ENCODE measurements around the gene KCNG3.

KCNG3 gene

GRCh38 chr2:42486145-42486906, 7.5 kb downstream of the KCNG3 start:
- DNase-seq = no peak

DNA sequence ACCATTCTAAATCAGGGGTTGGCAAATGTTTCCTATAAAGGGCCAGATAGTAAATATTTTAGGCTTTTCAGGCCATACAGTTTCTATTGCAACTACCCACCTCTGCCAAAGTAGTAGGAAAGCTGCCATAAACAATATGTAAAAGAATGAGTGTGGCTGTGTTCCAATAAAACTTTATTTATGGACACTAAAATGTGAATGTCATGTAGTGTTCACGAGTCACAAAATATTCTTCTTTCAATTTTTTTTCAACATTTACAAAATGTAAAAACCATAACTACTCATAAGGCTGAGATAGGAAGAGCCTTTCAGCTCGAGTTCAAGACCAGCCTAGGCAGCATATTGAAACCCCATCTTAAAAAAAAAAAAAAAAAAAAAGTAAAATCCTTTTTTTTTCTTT, 13.4 kb downstream of the KCNG3 start:
- DNase-seq = no peak

DNA sequence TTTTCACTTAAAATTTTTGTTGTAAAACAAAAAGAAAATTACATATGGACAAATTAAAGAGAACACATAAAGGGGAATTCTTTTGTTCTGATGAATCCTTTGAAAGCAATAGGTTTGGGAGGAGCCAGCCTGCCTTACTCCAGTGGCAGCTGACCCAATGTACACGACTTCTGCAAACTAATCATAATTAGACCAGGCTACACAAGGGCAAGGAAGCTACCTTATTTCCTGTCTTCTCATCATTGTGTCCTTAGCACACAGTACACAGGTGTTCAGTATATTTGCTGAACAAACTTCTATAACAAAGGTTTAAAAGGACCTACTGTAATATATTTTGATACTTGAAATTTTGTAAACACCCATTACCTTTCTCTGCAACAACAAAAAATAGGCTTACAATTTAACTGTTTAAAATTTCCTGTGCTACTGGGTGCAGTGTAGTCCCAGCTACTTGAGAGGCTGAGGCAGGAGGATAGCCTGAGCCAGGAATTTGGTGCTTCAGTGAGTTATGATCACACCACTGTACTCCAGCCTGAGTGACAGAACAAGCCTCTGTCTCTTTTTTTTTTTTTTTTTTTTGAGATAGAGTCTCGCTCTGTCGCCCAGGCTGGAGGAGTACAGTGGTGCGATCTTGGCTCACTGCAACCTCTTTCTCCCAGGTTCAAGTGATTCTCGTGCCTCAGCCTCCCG, 18.9 kb downstream of the KCNG3 start:
- no peak for DNase-seq

- DNase-seq = no peak
Measured at GRCh38 chr2:42470706-42471105, 23.1 kb downstream of the KCNG3 start.

- DNase-seq = no peak
Measured at GRCh38 chr2:42464631-42465030, 29.2 kb downstream of the KCNG3 start.

DNA sequence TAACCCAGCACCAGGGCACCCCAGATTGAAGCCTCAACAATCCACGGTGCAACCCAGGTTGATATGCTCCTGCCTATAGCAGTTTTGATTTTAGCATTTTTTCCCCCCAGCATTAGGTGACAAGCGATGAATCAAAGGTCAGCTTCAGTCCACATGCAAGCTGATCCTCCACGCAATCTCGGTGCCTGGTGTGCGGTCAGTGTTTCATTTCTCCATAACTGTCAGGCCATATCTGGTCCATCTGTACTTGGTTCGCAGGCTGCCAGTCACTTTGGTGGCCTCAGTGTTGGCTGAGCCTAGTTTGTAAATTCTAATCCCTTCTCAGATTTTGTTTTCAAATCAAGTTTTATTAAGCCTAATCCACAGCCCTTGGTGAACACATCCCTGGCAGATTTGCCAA, 30.2 kb downstream of the KCNG3 start:
- no peak for DNase-seq

GRCh38 chr2:42459296-42459695, 34.5 kb downstream of the KCNG3 start:
- no peak for DNase-seq

DNA sequence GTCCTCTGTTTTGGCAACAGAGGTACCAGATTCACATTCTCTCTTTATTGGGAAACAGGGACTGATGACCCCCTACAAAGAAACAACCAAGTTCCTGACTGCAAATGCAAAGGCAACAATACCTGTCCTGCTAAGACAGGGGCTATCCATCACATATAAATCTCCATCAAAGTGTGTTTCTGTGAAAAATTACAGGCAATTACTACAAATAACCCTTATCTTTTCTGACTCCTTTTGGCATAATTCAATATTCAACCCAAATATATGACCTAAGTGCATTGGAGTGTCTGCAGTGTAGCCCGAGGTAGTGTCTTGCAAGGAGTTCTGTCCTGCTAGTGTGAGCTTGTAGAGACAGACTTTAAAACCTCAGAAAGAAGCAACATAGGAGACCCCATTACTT, 35.4 kb downstream of the KCNG3 start:
- DNase-seq = no peak

- DNase-seq = no peak
Measured at GRCh38 chr2:42457011-42457410, 36.8 kb downstream of the KCNG3 start.

DNA sequence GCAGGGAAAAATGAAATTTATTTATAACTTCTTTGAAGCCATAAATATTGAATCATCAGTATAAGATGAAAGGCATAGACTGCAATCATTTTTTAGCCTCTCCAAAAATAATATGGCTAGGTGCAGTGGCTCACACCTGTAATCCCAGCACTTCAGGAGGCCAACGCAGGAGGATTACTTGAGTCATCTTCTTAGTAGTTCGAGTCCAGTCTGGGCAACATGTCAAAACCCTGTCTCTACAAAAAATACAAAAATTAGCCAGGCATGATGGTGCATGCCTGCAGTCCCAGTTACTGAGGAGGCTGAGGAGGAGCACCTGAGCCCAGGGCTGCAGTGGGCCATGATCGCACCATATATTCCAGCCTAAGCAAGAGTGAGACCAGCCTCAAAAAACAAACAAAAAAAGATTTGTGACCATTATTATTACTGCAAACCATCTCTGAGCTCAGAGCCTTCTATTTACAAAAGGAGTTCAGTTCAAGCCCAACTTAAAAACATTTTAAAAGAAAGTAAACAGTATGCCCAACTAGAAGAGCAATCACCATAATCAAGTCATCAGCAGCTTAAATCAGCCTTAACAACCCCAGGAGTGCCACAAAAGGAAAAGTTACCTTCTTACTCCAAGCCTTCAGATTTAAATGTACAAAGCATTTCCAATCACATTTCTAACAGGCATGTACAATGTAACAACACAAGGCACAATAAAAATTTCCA, 37.5 kb downstream of the KCNG3 start:
- no peak for DNase-seq

DNA sequence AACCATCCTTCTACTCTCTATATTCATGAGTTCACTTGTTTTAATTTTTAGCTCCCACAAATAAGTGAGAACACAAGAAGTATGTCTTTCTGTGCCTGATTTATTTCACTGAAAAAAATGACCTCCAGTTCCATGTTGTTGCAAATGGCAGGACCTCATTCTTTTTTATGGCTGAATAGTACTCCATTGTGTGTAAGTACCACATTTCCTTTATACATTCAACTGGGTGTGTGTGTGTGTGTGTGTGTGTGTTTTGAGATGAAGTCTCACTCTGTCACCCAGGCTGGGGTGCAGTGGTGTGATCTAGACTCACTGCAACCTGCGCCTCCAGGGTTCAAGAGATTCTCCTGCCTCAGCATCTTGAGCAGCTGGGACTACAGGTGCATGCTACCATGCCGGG, 41.2 kb downstream of the KCNG3 start:
- DNase-seq = no peak

DNA sequence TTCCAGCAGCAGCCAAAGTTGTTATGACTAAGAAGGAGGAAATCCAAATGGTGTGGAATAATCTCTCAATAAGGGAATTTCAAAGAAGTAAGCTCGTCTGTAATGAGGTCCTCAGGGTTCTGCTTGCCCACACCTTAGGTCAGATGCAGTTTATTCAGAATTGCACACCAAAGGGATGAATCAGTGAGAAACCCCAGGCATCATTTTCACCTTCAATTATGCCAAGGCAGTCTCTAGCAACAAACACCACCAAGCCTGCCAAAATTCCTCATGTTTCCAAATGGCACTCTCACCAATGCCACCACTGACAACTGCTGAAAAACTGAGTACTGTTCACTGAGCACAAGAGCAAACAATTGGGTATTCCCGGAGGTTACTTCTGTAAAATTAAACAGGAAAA, 43.6 kb downstream of the KCNG3 start:
- no peak for DNase-seq

- DNase-seq = no peak
Measured at GRCh38 chr2:42449163-42450087, 44.4 kb downstream of the KCNG3 start.

DNA sequence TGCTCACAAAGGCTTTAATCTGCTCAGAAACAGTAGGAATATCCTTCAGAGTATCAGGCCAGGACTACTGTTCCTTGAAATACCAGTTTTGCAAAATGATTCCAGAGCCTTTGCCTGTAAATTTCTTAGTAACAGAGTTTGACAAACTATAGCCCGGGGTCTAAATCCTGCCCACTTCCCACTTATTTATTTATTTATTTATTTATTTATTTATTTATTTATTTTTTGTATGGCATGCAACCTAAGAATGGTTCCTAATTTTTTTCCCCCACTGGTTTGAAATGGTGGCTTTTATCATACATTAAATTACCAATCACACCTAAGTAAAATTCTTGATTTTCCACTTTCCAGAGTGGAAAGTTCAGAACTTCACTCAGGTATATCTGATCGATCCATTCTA, 45.6 kb downstream of the KCNG3 start:
- no peak for DNase-seq

- DNase-seq = no peak
Measured at GRCh38 chr2:42446503-42447271, 47.1 kb downstream of the KCNG3 start.

- no peak for DNase-seq
Measured at GRCh38 chr2:42443718-42444399, 49.9 kb downstream of the KCNG3 start.

GRCh38 chr2:42442774-42443173, 51.0 kb downstream of the KCNG3 start:
- DNase-seq = no peak

DNA sequence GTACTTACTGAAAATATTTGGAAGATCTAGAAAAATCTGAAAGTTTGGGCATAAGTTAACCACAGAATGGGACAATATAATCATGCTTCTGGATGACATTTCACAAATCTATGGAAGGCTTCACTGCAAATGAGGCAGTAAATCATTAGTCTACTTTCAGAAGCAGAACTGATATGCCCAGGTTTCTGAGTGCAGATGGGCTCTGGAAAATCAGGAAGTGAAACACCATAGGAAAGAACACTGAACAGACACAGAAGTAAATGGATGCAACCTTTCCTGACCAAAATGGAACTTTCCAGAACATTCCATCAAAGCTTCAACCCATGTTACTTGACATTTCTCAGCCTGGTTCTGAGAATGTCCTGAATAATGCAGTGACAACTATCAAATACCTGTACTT, 55.1 kb downstream of the KCNG3 start:
- no peak for DNase-seq

GRCh38 chr2:42436370-42436769, 57.4 kb downstream of the KCNG3 start:
- no peak for DNase-seq

DNA sequence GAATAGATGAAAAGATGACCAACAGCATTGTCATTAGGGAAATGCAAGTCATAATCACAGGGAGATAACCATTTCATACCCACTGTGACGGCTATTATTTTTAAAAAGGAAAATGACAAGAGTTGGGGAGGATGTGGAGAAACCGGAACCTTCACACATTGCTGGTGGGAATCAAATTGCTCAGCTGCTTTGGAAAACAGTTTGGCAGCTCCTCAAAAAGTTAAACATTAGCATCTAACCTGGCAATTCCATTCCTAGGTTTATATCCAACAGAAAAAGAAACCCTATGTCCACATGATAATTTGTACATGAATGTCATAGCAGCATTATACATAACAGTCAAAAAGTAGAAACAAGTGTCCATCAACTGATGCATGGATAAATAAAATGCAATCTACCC, 58.2 kb downstream of the KCNG3 start:
- no peak for DNase-seq

DNA sequence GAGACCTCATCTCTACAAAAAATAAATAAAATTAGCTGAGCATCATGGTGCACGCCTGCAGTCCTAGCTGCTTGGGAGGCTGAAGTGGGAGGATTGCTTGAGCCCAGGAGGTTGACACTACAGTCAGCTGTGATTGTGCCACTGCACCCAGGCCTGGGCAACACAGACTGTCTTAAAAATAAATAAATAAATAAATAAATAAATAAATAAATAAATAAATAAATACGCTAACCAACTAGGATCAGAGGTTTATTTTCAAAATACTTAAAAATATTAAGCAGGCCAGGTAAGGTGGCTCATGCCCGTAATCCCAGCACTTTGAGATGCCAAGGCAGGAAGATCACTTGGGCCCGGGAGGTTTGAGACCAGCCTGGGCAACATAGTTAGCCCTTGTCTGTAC, 63.6 kb downstream of the KCNG3 start:
- DNase-seq = no peak

DNA sequence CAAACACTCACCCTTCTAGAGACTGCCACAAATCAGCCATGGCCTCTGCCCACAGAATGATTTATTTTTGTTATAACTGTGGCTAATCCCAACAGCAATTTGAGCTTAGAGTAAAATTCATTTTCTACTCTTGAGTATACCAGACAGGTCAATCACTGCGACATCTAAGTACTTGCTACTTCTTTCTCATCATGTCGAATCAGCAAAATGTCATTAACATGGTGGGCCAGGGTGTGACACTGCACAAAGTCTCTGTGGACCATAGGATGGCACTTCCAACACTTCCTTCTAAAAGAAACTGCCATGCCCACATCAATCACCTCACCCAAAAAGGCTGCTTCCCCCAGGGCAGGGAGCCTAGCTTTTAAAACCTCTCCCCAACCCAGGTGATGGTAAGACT, 64.4 kb downstream of the KCNG3 start:
- no peak for DNase-seq
